Mucosa of descending colon (tissue), 3 donors: ENCODE data around the gene RUVBL1. TPM values are rescaled to one million over a fixed set of nuclear protein-coding genes. Genes with fewer than 3 reads are reported as not detected.

Source experiments
- ATAC-seq: fragments of 200-7000 bp; cut with Tn5 transposase; one replicate; pipeline ENCODE4 v1.9.1; 2020; ENCODE audit warnings: mild to moderate bottlenecking, moderate library complexity
- DNase-seq, 3 donors: peaks; one replicate each; pipeline ENCODE4 v3.0.0-alpha.2; 2020
- H3K36me3 ChIP-seq: fragments of 200-600 bp; one replicate; pipeline ENCODE4 v1.8.0; 2021; ENCODE audit warnings: low read depth, mild to moderate bottlenecking
- H3K4me1 ChIP-seq: fragments of 200-600 bp; one replicate; pipeline ENCODE4 v1.8.0; 2021; ENCODE audit warnings: low read depth, mild to moderate bottlenecking
- H3K4me3 ChIP-seq: fragments of 200-600 bp; one replicate; pipeline ENCODE4 v1.8.0; 2021; ENCODE audit warnings: mild to moderate bottlenecking
- H3K9me3 ChIP-seq: fragments of 200-600 bp; one replicate; pipeline ENCODE4 v1.8.0; 2021; ENCODE audit warnings: mild to moderate bottlenecking
- CTCF ChIP-seq: fragments of 200-600 bp; IDR thresholded peaks from one replicate; pipeline ENCODE4 v1.8.0; 2022; ENCODE audit warnings: antibody characterized with exemption, mild to moderate bottlenecking
- intact Hi-C, 2 donors: fragments of 100-400 bp; cut with DNase I in 1 of 2; cut with micrococcal nuclease in 1 of 2; formaldehyde crosslinking; loops; one replicate each; pipeline versions ENCODE4 v1.11.0 to v1.11.1; 2022; cut with DNase I, micrococcal nuclease
- total RNA-seq, 3 donors: library from RNA; stranded (reverse); fragmentation: NEBNext Ultra II Directional in 2 of 3; extraction: Animal tissue kit (Norgen Biotek cat#: 25700) in 2 of 3; gene quantifications; one replicate each; pipeline versions ENCODE4 v1.2.1 to v1.2.4, GENCODE V29; 2021 to 2023
- donor health status: DM: no; HTN: no; CAD: no; lungs with moderate emphysema.
- donor health status: DM: no; HTN: no; CAD: no.
- donor health status: DM: no; HTN: yes; CAD: no.

The RUVBL1 gene
- total RNA-seq, 3 donors from 2014 or later = 12.1 to 19.0 (median 15.6) TPM

- ATAC-seq (peak; percentile 98), DNase-seq (peak; percentile 81 to 90 (median 89))
- peak within 1 kb of the TSS; percentile 76 for H3K4me3 ChIP-seq
- H3K9me3 ChIP-seq = no peaks in the 10 kb centered on the region
- H3K36me3 ChIP-seq = no peaks in the 10 kb centered on the region
- intact Hi-C loops = no loop called here
- peaks cover 11% of the 10 kb centered on the region for H3K4me1 ChIP-seq
- no peak for TF ChIP-seq CTCF
Measured at GRCh38 chr3:128153156-128154041, 29.8 kb upstream of the RUVBL1 start, which contains the start of gene EEFSEC. EEFSEC (plus strand) TSS chr3:128153481; CDS start chr3:128153508, 27 bp downstream.

- H3K9me3 ChIP-seq = no peaks in the 10 kb centered on the region
- no peaks in the 10 kb centered on the region for H3K36me3 ChIP-seq
- no peak overlapping the region for H3K4me3 ChIP-seq
- H3K4me1 ChIP-seq = peaks cover 11% of the 10 kb centered on the region
- intact Hi-C loops = no loop called here
- no peak for TF ChIP-seq CTCF
- peak in 1 of 3 donors; percentile 11 for DNase-seq
- ATAC-seq = peak; percentile 61
Measured at GRCh38 chr3:128152419-128153155, 29.0 kb upstream of the RUVBL1 start.

GRCh38 chr3:128151758-128152274 is 28.2 kb upstream of the RUVBL1 start:
- no peaks in the 10 kb centered on the region for H3K36me3 ChIP-seq
- intact Hi-C loops = no loop called here
- no peaks in the 10 kb centered on the region for H3K9me3 ChIP-seq
- peaks cover 11% of the 10 kb centered on the region for H3K4me1 ChIP-seq
- no peak overlapping the region for H3K4me3 ChIP-seq
- no peak for TF ChIP-seq CTCF
- ATAC-seq (no peak), DNase-seq (no peak)

GRCh38 chr3:128149650-128150049 is 26.0 kb upstream of the RUVBL1 start:
- H3K36me3 ChIP-seq = no peaks in the 10 kb centered on the region
- no peaks in the 10 kb centered on the region for H3K9me3 ChIP-seq
- H3K4me1 ChIP-seq = peaks cover 9% of the 10 kb centered on the region
- no peak overlapping the region for H3K4me3 ChIP-seq
- ATAC-seq (no peak), DNase-seq (peak in 1 of 3 donors; percentile 31)
- no peak for TF ChIP-seq CTCF
- intact Hi-C loops = no loop called here

GRCh38 chr3:128146201-128146600 is 22.6 kb upstream of the RUVBL1 start:
- no peak for ATAC-seq
- no peaks in the 10 kb centered on the region for H3K9me3 ChIP-seq
- H3K4me1 ChIP-seq = no peaks in the 10 kb centered on the region
- H3K4me3 ChIP-seq = no peak overlapping the region
- no peak for TF ChIP-seq CTCF
- DNase-seq = no peak
- intact Hi-C loops = no loop called here
- no peaks in the 10 kb centered on the region for H3K36me3 ChIP-seq
